Adrenal gland (tissue), 12 donors: Measurements from ENCODE around the gene CACNA1C. TPM values are rescaled to one million over a fixed set of nuclear protein-coding genes. Genes with fewer than 3 reads are reported as not detected.

Source experiments
- DNase-seq, 7 donors: peaks; one replicate each; pipeline ENCODE4 v3.0.0-alpha.2; 2019 to 2020
- H3K27ac ChIP-seq, 5 donors: fragments of 200-600 bp; sonication (generic) in 4 of 5; 1 replicate in 3 of 5; 2 replicates in 2 of 5; pipeline versions ENCODE4 v1.5.1 to v1.8.0; 2016 to 2020; ENCODE audit warnings: mild to moderate bottlenecking in 1 of 5
- H3K27me3 ChIP-seq: fragments of 200-600 bp; 2 replicates; pipeline ENCODE4 v1.8.0; 2021
- H3K36me3 ChIP-seq, 2 donors: fragments of 200-600 bp; replicated peaks in 1 of 2; 1 replicate in 1 of 2; 2 replicates in 1 of 2; pipeline versions ENCODE4 v1.5.1 to v1.8.0; 2018 to 2022
- H3K4me1 ChIP-seq, 2 donors: fragments of 200-600 bp; replicated peaks in 1 of 2; 1 replicate in 1 of 2; 2 replicates in 1 of 2; pipeline versions ENCODE4 v1.5.1 to v1.8.0; 2018 to 2021
- H3K4me3 ChIP-seq, 4 donors: fragments of 200-600 bp; sonication (generic) in 3 of 4; one replicate each; pipeline ENCODE4 v1.5.1; 2016 to 2018
- H3K9me3 ChIP-seq, 3 donors: fragments of 200-600 bp; sonication (generic) in 1 of 3; replicated peaks in 1 of 3; 1 replicate in 2 of 3; 2 replicates in 1 of 3; pipeline versions ENCODE4 v1.5.1 to v1.8.0; 2016 to 2021
- CTCF ChIP-seq, 6 experiments: fragments of 450-650 bp in 4 of 6; fragments of 200-600 bp in 2 of 6; sonication (generic) in 1 of 6; IDR thresholded peaks; 1 replicate in 5 of 6; 2 replicates in 1 of 6; pipeline versions ENCODE4 v1.5.1 to v1.8.0; 2016 to 2021; ENCODE audit warnings: antibody characterized with exemption in 6 of 6, mild to moderate bottlenecking in 2 of 6, moderate library complexity in 1 of 6
- POLR2A ChIP-seq, 2 donors: fragments of 450-650 bp; IDR thresholded peaks; one replicate each; pipeline ENCODE4 v1.6.1; 2017; ENCODE audit warnings: antibody characterized with exemption in 2 of 2, mild to moderate bottlenecking in 2 of 2, moderate library complexity in 1 of 2
- WGBS, 4 donors: extraction: QIAGEN DNeasy Blood & Tissue Kit in 2 of 4; methylation state at CpG; one replicate each; pipeline versions ENCODE4 v1.1.5 to v1.1.7; 2013 to 2017; 5-methylcytosine and 5-hydroxymethylcytosine counted together
- intact Hi-C, 2 donors: fragments of 100-400 bp; cut with DNase I; formaldehyde crosslinking; loops; one replicate each; pipeline versions ENCODE4 v1.14.1 to v1.15.0; 2022 to 2023
- polyA plus RNA-seq, 3 donors: library from polyadenylated mRNA; stranded (reverse); fragments of 200-250 nt in 2 of 3; fragments of 350-450 nt in 1 of 3; fragmentation: Illumina TruSeq in 1 of 3; extraction: RNeasy Lipid Tissue Mini Kit (QIAGEN cat#74804) in 1 of 3; gene quantifications; one replicate each; pipeline ENCODE4 v1.2.3, GENCODE V29; 2013 to 2014
- total RNA-seq, 9 donors: library from RNA; depleted of rRNA in 4 of 9; stranded (reverse); fragments of >200 nt in 4 of 9; fragments of 120-200 nt in 1 of 9; fragmentation: NEBNext Ultra II Directional in 1 of 9; extraction: Animal tissue kit (Norgen Biotek cat#: 25700) in 1 of 9; gene quantifications; one replicate each; pipeline versions ENCODE4 v1.1.0 to v1.2.4, GENCODE V29; 2013 to 2023
- donor health status: healthy with polysubstance abuse.
- donor health status: Bipolar disorder and iron deficiency.
- donor health status: DM: yes; HTN: yes; CAD: no.
- donor health status: DM: no; HTN: no; CAD: no.
- donor health status: DM: no; HTN: no; CAD: no.
- donor health status: DM: yes; HTN: yes; CAD: no.

CACNA1C gene
- total and polyA plus RNA-seq, 12 donors = 1.4 to 5.8 (median 3.5) TPM

GRCh38 chr12:2640709-2641108, 587.9 kb downstream of the CACNA1C start:
- 0 to 13% (median 10%) methylated on average over 1 to 6 of the region's 6 CpGs for WGBS, 4 donors
- intact Hi-C loops = no loop called here
- no peak for TF ChIP-seq CTCF (IDR thresholded peaks at IDR 0.05)
- TF ChIP-seq POLR2A (IDR thresholded peaks at IDR 0.05) = no peak

GRCh38 chr12:2641207-2641606, 588.4 kb downstream of the CACNA1C start:
- intact Hi-C loops = no loop called here
- no peaks in the 10 kb centered on the region for H3K27me3 ChIP-seq
- no peaks in the 10 kb centered on the region for H3K36me3 ChIP-seq
- peak in 2 of 6 experiments; percentile 13 to 18 for TF ChIP-seq CTCF (IDR thresholded peaks at IDR 0.05)
- TF ChIP-seq POLR2A (IDR thresholded peaks at IDR 0.05) = no peak
- peaks cover 0 to 12% of the 10 kb centered on the region in 2 donors for H3K4me1 ChIP-seq
- peak; percentile 35 to 80 (median 55) for DNase-seq
- no peak overlapping the region for H3K4me3 ChIP-seq
- 47 to 57% (median 57%) methylated on average over 6 of the region's 6 CpGs for WGBS, 4 donors
- no peaks in the 10 kb centered on the region for H3K9me3 ChIP-seq
- H3K27ac ChIP-seq = peak overlapping the region in 3 of 5 donors; percentile 19 to 86 (median 78)

More at GRCh38 chr12:2640709-2641108, 587.9 kb downstream of the CACNA1C start:
- Histone ChIP-seq H3K4me3 (no peak overlapping the region), H3K4me1 (peaks cover 0 to 12% of the 10 kb centered on the region in 2 donors), H3K36me3 (no peaks in the 10 kb centered on the region), H3K9me3 (no peaks in the 10 kb centered on the region), H3K27ac (peak overlapping the region in 3 of 5 donors; percentile 19 to 86 (median 78)), H3K27me3 (no peaks in the 10 kb centered on the region)
- peak; percentile 68 to 90 (median 80) for DNase-seq

GRCh38 chr12:2641761-2642160, 589.0 kb downstream of the CACNA1C start:
- Histone ChIP-seq H3K4me1 (peaks cover 0 to 12% of the 10 kb centered on the region in 2 donors), H3K4me3 (no peak overlapping the region), H3K9me3 (no peaks in the 10 kb centered on the region), H3K27me3 (no peaks in the 10 kb centered on the region), H3K36me3 (no peaks in the 10 kb centered on the region), H3K27ac (peak overlapping the region in 1 of 5 donors; percentile 86)
- no peak for TF ChIP-seq POLR2A (IDR thresholded peaks at IDR 0.05)
- no peak for TF ChIP-seq CTCF (IDR thresholded peaks at IDR 0.05)
- WGBS, 4 donors = 73 to 78% (median 75%) methylated on average over 6 of the region's 6 CpGs
- peak in 1 of 7 donors; percentile 20 for DNase-seq
- intact Hi-C loops = no loop called here

- TF ChIP-seq POLR2A (IDR thresholded peaks at IDR 0.05) (no peak), CTCF (IDR thresholded peaks at IDR 0.05) (no peak)
- DNase-seq = peak in 1 of 7 donors; percentile 23
- no peak overlapping the region for H3K27ac ChIP-seq
- intact Hi-C loops = no loop called here
- H3K27me3 ChIP-seq = no peaks in the 10 kb centered on the region
- H3K36me3 ChIP-seq = no peaks in the 10 kb centered on the region
- no peaks in the 10 kb centered on the region for H3K9me3 ChIP-seq
- 69 to 76% (median 75%) methylated on average over 10 of the region's 10 CpGs for WGBS, 4 donors
- H3K4me1 ChIP-seq = peaks cover 0 to 12% of the 10 kb centered on the region in 2 donors
- H3K4me3 ChIP-seq = no peak overlapping the region
Observed at GRCh38 chr12:2642176-2642892, 589.5 kb downstream of the CACNA1C start.
